GM19240 (cell line): Measurements from ENCODE around the gene LTA.

Experiments
- DNase-seq: peaks from one replicate; pipeline ENCODE4 v3.0.0; 2011; ENCODE audit warnings: low spot score; ENCODE audit not compliant: insufficient read length

The LTA gene

GRCh38 chr6:31569861-31570536 is 2.1 kb upstream of the LTA start:
- no peak for DNase-seq

GRCh38 chr6:31573239-31574105 is 1.4 kb downstream of the LTA start:
- no peak for DNase-seq

GRCh38 chr6:31574106-31575061 is 2.3 kb downstream of the LTA start:
- no peak for DNase-seq

- no peak for DNase-seq
Observed at GRCh38 chr6:31575335-31575901, 3.3 kb downstream of the LTA start, which contains the start of gene TNF. Gene TNF (plus strand): TSS chr6:31575565. CDS start chr6:31575742, 177 bp downstream.

DNA sequence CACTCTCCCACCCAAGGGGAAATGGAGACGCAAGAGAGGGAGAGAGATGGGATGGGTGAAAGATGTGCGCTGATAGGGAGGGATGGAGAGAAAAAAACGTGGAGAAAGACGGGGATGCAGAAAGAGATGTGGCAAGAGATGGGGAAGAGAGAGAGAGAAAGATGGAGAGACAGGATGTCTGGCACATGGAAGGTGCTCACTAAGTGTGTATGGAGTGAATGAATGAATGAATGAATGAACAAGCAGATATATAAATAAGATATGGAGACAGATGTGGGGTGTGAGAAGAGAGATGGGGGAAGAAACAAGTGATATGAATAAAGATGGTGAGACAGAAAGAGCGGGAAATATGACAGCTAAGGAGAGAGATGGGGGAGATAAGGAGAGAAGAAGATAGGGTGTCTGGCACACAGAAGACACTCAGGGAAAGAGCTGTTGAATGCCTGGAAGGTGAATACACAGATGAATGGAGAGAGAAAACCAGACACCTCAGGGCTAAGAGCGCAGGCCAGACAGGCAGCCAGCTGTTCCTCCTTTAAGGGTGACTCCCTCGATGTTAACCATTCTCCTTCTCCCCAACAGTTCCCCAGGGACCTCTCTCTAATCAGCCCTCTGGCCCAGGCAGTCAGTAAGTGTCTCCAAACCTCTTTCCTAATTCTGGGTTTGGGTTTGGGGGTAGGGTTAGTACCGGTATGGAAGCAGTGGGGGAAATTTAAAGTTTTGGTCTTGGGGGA is 4.0 kb downstream of the LTA start:
- DNase-seq, result no peak

- DNase-seq, result no peak
Observed at GRCh38 chr6:31576897-31577578, 4.9 kb downstream of the LTA start.

DNA sequence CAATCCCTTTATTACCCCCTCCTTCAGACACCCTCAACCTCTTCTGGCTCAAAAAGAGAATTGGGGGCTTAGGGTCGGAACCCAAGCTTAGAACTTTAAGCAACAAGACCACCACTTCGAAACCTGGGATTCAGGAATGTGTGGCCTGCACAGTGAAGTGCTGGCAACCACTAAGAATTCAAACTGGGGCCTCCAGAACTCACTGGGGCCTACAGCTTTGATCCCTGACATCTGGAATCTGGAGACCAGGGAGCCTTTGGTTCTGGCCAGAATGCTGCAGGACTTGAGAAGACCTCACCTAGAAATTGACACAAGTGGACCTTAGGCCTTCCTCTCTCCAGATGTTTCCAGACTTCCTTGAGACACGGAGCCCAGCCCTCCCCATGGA is 5.5 kb downstream of the LTA start:
- DNase-seq, result no peak

DNA sequence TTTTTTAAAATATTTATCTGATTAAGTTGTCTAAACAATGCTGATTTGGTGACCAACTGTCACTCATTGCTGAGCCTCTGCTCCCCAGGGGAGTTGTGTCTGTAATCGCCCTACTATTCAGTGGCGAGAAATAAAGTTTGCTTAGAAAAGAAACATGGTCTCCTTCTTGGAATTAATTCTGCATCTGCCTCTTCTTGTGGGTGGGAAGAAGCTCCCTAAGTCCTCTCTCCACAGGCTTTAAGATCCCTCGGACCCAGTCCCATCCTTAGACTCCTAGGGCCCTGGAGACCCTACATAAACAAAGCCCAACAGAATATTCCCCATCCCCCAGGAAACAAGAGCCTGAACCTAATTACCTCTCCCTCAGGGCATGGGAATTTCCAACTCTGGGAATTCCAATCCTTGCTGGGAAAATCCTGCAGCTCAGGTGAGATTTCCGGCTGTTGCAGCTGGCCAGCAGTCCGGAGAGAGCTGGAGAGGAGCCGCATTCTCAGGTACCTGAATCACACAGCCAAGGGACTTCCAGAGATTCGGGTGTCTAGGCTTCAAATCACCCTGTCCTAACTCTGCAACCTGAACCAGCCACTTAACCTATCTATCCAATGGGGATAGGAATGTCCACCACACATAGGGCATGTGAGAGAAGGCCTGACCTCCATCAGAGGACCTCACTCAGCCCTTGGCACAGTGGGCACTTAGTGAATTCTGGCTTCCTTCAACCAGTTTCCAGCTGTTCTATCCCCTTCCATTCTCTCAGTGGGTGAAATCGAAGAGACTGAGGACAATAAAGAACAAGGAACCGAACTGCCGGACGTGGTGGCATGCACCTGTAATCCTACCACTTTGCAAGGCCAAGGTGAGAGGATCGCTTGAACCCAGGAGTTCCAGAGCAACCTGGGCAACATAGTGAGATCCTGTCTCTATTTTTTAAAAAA is 6.4 kb downstream of the LTA start:
- DNase-seq, result no peak

DNA sequence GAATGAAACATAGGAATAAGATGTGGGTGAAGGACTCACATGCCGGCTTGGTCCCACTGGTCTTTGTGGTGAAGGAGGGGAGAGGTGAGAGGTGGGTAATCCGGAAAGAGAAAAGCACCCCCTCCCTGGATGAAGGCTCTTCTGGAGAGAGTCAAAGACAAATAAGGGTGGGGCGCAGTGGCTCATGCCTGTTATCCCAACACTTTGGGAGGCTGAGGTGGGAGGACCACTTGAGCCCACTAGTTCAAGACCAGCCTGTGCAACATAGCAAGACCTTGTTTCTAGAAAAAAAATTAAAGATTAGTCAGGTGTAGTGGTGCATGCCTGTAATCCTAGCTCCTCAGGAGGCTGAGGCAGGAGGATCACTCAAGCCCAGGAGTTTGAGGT is 7.0 kb downstream of the LTA start:
- DNase-seq, result no peak

DNA sequence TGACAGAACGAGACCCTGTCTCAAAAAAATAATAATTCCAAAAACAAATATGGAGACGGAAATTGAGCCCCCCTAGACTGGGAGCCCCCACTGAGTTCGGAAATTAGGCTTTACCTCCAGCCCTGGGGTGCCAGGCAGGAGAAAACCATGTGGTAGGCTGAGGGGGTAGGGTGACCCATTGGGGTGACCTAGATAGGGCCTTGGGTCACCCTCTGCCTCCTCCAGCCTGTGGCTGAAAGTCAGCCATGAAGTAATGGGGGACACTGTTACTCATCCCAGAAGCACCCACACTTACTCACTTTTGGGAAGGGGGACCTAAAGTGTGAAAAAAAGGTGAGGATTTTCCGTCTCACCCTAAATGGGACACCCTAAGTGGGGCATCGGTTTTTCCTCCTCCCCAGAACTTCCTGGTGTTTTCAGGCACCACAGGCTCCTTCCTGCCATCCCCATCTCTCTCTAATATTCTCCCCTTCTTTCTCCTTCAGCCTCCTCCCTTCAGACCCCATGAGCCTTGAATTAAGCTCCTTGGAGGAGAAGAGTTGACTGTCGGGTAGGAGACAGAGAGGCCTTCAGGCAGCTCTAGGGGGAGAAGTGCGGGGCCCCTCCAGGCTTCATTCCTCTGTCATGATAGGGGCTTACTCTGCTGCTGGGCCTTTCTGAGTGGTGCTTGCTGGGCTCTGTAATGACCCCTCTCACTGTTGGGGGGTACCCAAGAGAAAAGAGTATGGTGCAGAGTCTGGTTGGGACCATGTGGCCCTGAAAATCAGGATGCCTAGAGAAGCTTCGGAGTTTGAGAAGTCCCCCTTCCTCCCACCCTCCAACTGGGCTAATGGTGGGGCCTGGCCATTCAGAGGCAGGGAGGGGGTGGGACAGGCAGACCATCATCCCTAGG is 7.7 kb downstream of the LTA start:
- no peak for DNase-seq

- no peak for DNase-seq
Observed at GRCh38 chr6:31580438-31580740, 8.3 kb downstream of the LTA start.

DNA sequence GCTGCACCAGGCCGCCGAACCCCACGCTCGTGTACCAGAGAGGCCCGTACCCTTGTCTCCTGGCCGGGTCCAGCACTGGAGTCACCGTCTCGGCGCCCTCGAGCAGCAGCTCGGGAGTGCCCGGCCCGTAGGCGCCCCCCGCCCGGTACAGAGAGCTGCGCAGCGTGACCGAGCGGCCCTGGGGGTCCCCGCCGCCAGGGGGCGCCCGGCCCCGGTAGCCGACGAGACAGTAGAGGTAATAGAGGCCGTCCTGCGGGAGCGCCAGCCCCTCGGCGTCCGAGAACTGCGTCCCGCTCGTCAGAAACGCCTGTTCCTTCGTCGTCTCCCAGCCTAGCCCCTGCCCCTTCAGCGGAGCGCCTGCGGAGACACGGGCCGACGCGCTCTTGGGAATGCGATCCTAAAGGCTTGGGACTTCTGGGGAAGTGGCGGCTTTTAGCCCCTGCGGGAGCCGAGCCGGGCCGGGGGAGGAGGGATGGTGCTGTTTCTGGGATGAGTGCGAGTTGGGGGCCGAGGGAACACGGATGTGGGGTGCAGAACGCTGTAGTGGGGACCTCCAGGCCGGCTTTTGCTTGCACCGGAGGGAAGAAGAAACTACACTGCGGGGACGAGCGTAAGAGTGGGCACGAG is 8.8 kb downstream of the LTA start:
- DNase-seq, result no peak

DNA sequence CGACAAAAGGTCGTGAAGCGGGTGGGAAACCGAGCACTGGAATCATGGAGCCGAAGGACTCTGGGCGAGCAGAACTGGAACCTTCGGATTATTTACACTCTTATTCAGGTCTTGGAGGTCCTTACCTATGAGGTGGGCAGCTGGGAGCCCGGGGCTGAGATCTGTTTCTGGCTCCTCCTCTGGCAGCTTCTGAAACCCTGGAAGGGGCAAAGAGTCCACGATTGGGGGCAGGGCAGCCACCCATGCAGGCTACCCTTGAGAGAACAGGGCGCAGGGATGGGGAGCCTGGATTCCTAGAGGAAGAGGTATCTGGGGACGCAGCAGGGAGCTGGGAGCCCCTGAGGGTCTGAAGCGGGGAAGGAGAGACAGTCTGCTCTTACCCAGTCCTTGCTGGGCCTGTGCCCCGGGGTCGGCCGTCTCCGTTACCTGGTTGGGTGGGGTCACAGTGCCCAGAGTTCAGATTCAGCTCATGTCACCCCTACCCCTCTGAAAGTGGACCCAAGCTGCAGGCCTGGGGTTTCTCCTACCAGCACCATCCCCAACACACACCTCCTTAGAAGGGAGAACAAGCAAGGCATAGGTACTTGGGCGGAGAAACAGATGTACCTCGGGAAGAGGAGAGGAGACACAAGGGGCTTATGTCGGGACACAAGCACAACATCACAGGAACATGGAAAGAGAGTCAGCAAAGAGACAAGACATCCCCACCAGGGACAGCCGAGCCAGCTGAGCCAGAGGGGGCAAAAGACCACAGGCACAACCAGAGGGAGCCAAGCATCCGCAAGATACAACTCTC is 9.5 kb downstream of the LTA start:
- DNase-seq, result no peak

DNA sequence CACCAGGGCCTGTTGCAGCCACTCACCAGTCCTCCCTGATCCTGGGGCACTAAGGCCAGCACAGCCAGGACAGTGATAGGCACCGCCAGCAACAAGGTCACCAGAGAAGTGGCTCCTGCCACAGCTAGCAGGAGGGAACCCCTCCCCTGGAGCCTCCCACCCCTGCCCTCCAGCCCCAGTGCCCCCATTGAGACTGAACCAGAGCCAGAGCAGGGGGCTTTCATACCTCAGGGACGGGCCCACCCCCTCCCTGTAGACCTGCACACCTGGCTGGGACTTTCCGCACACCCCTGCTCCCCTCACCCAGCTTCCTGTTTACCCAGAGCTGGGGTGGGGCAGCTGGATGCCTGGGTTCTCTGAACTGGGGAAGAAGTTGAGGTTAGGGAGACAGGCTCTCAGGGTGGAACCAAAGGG is 10.1 kb downstream of the LTA start, which contains the start of gene LTB:
Gene LTB, minus strand, starts transcription at position 195 of the 414 bp plus-strand sequence. Its CDS starts 7 bp downstream, at position 188.
- no peak for DNase-seq

GRCh38 chr6:31585491-31585890 is 13.4 kb downstream of the LTA start:
- DNase-seq, result no peak

- DNase-seq, result no peak
Observed at GRCh38 chr6:31586008-31586407, 13.9 kb downstream of the LTA start, which contains the start of gene LST1. Gene LST1 (plus strand): TSS chr6:31586277. CDS start chr6:31587300, 1,023 bp downstream.
